Left ventricle myocardium inferior (tissue), 1 donor: ENCODE results near the gene MAP2K4. TPM values are rescaled to one million over a fixed set of nuclear protein-coding genes. Genes with fewer than 3 reads are reported as not detected.

ENCODE experiments used
- DNase-seq: peaks from one replicate; pipeline ENCODE4 v3.0.0-alpha.2; 2020
- H3K27ac ChIP-seq: fragments of 200-600 bp; replicated peaks from 2 replicates; pipeline ENCODE4 v1.8.0; 2021
- H3K27me3 ChIP-seq: fragments of 200-600 bp; 2 replicates; pipeline ENCODE4 v1.8.0; 2021; ENCODE audit warnings: low read depth
- H3K36me3 ChIP-seq: fragments of 200-600 bp; 2 replicates; pipeline ENCODE4 v1.8.0; 2021
- H3K4me1 ChIP-seq: fragments of 200-600 bp; 2 replicates; pipeline ENCODE4 v1.8.0; 2021
- H3K4me3 ChIP-seq: fragments of 200-600 bp; 2 replicates; pipeline ENCODE4 v1.8.0; 2021; ENCODE audit warnings: mild to moderate bottlenecking, moderate library complexity
- H3K9me3 ChIP-seq: fragments of 200-600 bp; replicated peaks from 2 replicates; pipeline ENCODE4 v1.8.0; 2021
- CTCF ChIP-seq: fragments of 200-600 bp; IDR thresholded peaks from 2 replicates; pipeline ENCODE4 v1.8.0; 2021; ENCODE audit warnings: antibody characterized with exemption, mild to moderate bottlenecking, borderline replicate concordance
- intact Hi-C: fragments of 100-400 bp; cut with micrococcal nuclease; formaldehyde crosslinking; loops from one replicate; pipeline ENCODE4 v1.11.0; 2022
- total RNA-seq: library from RNA; stranded (reverse); fragmentation: NEBNext Ultra II Directional; extraction: Animal tissue kit (Norgen Biotek cat#: 25700); gene quantifications from one replicate; pipeline ENCODE4 v1.2.1, GENCODE V29; 2021
- donor health status: DM: no; HTN: yes; CAD: no; lungs with severe emphysema.

The MAP2K4 gene
- total RNA-seq, 1 donor from 2014 or later, result 28.5 TPM

GRCh38 chr17:12037970-12038369, 17.3 kb downstream of the MAP2K4 start:
- TF ChIP-seq CTCF, result no peak
- Histone ChIP-seq H3K4me3 (no peak overlapping the region), H3K27me3 (no peaks in the 10 kb centered on the region), H3K4me1 (peaks cover 56% of the 10 kb centered on the region), H3K36me3 (peaks cover 5% of the 10 kb centered on the region), H3K27ac (no peak overlapping the region), H3K9me3 (no peaks in the 10 kb centered on the region)
- intact Hi-C loops, result no loop called here
- no peak for DNase-seq

- Histone ChIP-seq H3K4me3 (no peak overlapping the region), H3K27ac (no peak overlapping the region), H3K4me1 (peaks cover 69% of the 10 kb centered on the region), H3K9me3 (no peaks in the 10 kb centered on the region), H3K27me3 (no peaks in the 10 kb centered on the region), H3K36me3 (no peaks in the 10 kb centered on the region)
- TF ChIP-seq CTCF, result no peak
- DNase-seq, result no peak
- intact Hi-C loops, result no loop called here
Measured at GRCh38 chr17:12040478-12040877, 19.8 kb downstream of the MAP2K4 start.

GRCh38 chr17:12041312-12041711, 20.6 kb downstream of the MAP2K4 start:
- no peak for TF ChIP-seq CTCF
- Histone ChIP-seq H3K36me3 (no peaks in the 10 kb centered on the region), H3K27ac (no peak overlapping the region), H3K4me1 (peaks cover 69% of the 10 kb centered on the region), H3K27me3 (no peaks in the 10 kb centered on the region), H3K9me3 (no peaks in the 10 kb centered on the region), H3K4me3 (no peak overlapping the region)
- no peak for DNase-seq
- intact Hi-C loops, result no loop called here

GRCh38 chr17:12043702-12044101, 23.0 kb downstream of the MAP2K4 start:
- H3K9me3 ChIP-seq, result no peaks in the 10 kb centered on the region
- peaks cover 70% of the 10 kb centered on the region for H3K4me1 ChIP-seq
- no peaks in the 10 kb centered on the region for H3K27me3 ChIP-seq
- no peak overlapping the region for H3K27ac ChIP-seq
- intact Hi-C loops, result no loop called here
- no peak for TF ChIP-seq CTCF
- H3K4me3 ChIP-seq, result no peak overlapping the region
- no peak for DNase-seq
- H3K36me3 ChIP-seq, result no peaks in the 10 kb centered on the region

- intact Hi-C loops, result no loop called here
- no peak overlapping the region for H3K27ac ChIP-seq
- H3K4me3 ChIP-seq, result no peak overlapping the region
- no peaks in the 10 kb centered on the region for H3K9me3 ChIP-seq
- DNase-seq, result no peak
- no peaks in the 10 kb centered on the region for H3K27me3 ChIP-seq
- H3K4me1 ChIP-seq, result peaks cover 68% of the 10 kb centered on the region
- H3K36me3 ChIP-seq, result no peaks in the 10 kb centered on the region
- no peak for TF ChIP-seq CTCF
Measured at GRCh38 chr17:12046786-12047185, 26.1 kb downstream of the MAP2K4 start.
